ENCODE results near the gene SLFN12. TPM values are rescaled to one million over a fixed set of nuclear protein-coding genes. Genes with fewer than 3 reads are reported as not detected.

The SLFN12 gene
- total and polyA plus RNA-seq, 2 donors (not counting 1 experiment from before 2014, with no cell fraction given), result 26.1 to 34.0 TPM

DNA sequence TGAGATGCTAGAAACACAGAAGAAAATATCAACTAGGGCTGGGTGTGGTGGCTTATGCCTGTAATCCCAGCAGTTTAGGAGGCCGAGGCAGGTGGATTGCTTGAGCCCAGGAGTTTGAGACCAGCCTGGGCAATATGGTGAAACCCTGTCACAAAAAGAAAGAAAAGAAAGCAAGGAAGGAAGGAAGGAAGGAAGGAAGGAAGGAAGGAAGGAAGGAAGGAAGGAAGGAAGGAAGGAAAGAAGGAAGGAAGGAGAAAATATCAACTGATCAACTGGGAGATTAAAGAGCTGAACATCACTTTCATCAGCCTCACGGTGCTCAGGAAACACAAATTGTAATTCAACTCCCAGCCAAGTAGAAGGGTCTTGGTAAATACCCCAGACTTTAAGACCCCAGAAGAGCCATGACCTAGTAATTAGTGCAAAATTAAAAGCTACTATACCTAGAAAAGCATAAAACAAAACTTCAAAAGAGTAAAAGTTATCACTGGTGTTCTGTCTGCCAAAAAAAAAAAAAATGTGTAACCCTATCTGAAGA lies 44.1 kb upstream of the SLFN12 start:
- H2AFZ ChIP-seq (ENCODE audit: low read length), result no peak overlapping the region
- H3K4me2 ChIP-seq (ENCODE audit: extremely low read depth, insufficient read depth, low read length), result no peak overlapping the region
- H3K4me1 ChIP-seq (ENCODE audit: control insufficient read depth, extremely low read depth, insufficient read depth, low read length), result no peaks in the 10 kb centered on the region
- no peak overlapping the region for H3K27ac ChIP-seq (ENCODE audit: insufficient read depth, low read length)
- DNase-seq (ENCODE audit: low read depth in 2 of 2), result no peak
- H3K27me3 ChIP-seq (ENCODE audit: control insufficient read depth, insufficient read depth, low read length), result no peaks in the 10 kb centered on the region
- TF ChIP-seq EZH2 (IDR thresholded peaks at IDR 0.05; ENCODE audit: low read length, missing control alignments), result no peak
- TF ChIP-seq, protein P1, sequence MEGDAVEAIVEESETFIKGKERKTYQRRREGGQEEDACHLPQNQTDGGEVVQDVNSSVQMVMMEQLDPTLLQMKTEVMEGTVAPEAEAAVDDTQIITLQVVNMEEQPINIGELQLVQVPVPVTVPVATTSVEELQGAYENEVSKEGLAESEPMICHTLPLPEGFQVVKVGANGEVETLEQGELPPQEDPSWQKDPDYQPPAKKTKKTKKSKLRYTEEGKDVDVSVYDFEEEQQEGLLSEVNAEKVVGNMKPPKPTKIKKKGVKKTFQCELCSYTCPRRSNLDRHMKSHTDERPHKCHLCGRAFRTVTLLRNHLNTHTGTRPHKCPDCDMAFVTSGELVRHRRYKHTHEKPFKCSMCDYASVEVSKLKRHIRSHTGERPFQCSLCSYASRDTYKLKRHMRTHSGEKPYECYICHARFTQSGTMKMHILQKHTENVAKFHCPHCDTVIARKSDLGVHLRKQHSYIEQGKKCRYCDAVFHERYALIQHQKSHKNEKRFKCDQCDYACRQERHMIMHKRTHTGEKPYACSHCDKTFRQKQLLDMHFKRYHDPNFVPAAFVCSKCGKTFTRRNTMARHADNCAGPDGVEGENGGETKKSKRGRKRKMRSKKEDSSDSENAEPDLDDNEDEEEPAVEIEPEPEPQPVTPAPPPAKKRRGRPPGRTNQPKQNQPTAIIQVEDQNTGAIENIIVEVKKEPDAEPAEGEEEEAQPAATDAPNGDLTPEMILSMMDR (conservative IDR thresholded peaks at IDR 0.05 in 1 of 2, IDR thresholded peaks at IDR 0.05 in 1 of 2; ENCODE audit: low read depth in 1 of 2, low read length in 2 of 2), result no peak
- no peak overlapping the region for H3K4me3 ChIP-seq (replicated peaks in 1 of 4; ENCODE audit: control extremely low read depth in 1 of 4, insufficient read depth in 1 of 4, low read depth in 3 of 4, low read length in 4 of 4)
- H3K9ac ChIP-seq (ENCODE audit: insufficient read depth, low read length), result no peak overlapping the region
- no peaks in the 10 kb centered on the region for H3K79me2 ChIP-seq (ENCODE audit: control insufficient read depth, insufficient read depth, low read length)
- no peaks in the 10 kb centered on the region for H3K36me3 ChIP-seq (ENCODE audit: control insufficient read depth, insufficient read depth, low read length)
- H4K20me1 ChIP-seq (ENCODE audit: control insufficient read depth, extremely low read depth, insufficient read depth, low read length), result no peaks in the 10 kb centered on the region
- H3K9me3 ChIP-seq (ENCODE audit: control insufficient read depth, insufficient read depth, low read depth, low read length), result no peaks in the 10 kb centered on the region

DNA sequence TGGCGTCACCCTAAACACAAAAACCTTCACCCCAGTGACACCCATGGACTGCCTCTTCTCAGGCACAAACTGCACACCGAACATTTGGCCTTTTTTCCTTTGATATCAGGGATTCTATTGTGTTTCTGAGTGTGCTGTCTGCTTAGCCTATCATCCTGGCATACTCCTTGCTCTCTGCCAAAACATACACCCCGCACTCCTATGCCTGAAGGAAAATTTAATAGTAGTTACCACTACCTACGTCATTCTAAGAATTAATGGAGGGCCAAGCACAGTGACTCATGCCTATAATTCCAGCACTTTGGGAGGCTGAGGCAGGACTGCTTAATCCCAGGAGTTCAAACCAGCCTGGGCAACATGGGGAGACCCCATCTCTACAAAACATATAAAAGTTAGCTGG lies 36.2 kb upstream of the SLFN12 start:
- Histone ChIP-seq H3K9me3 (ENCODE audit: control insufficient read depth, insufficient read depth, low read depth, low read length) (no peaks in the 10 kb centered on the region), H3K9ac (ENCODE audit: insufficient read depth, low read length) (no peak overlapping the region), H3K4me3 (replicated peaks in 1 of 4; ENCODE audit: control extremely low read depth in 1 of 4, insufficient read depth in 1 of 4, low read depth in 3 of 4, low read length in 4 of 4) (no peak overlapping the region), H3K36me3 (ENCODE audit: control insufficient read depth, insufficient read depth, low read length) (no peaks in the 10 kb centered on the region), H3K4me2 (ENCODE audit: extremely low read depth, insufficient read depth, low read length) (no peak overlapping the region), H3K27me3 (ENCODE audit: control insufficient read depth, insufficient read depth, low read length) (peaks cover under 1% of the 10 kb centered on the region), H2AFZ (ENCODE audit: low read length) (no peak overlapping the region), H4K20me1 (ENCODE audit: control insufficient read depth, extremely low read depth, insufficient read depth, low read length) (no peaks in the 10 kb centered on the region), H3K4me1 (ENCODE audit: control insufficient read depth, extremely low read depth, insufficient read depth, low read length) (no peaks in the 10 kb centered on the region), H3K27ac (ENCODE audit: insufficient read depth, low read length) (no peak overlapping the region), H3K79me2 (ENCODE audit: control insufficient read depth, insufficient read depth, low read length) (no peaks in the 10 kb centered on the region)
- no peak for TF ChIP-seq EZH2 (IDR thresholded peaks at IDR 0.05; ENCODE audit: low read length, missing control alignments)
- TF ChIP-seq, protein P1 (conservative IDR thresholded peaks at IDR 0.05 in 1 of 2, IDR thresholded peaks at IDR 0.05 in 1 of 2; ENCODE audit: low read depth in 1 of 2, low read length in 2 of 2), result no peak
- no peak for DNase-seq (ENCODE audit: low read depth in 2 of 2)

DNA sequence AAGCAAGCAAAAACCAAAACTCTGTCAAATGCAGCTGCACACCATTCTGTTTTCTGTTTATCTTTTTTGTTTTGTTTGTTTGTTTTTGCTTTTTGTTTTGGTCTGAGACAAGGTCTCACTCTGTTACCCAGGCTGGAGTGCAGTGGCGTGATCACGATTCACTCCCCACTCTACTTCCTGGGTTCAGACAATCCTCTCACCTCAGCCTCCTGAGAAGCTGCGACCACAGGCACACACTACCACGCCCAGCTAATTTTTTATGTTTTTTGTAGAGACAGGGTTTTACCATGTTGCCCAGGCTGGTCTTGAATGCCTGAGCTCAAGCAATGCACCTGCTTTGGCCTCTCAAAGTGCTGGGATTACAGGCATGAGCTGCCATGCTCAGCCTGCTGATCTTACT lies 35.5 kb upstream of the SLFN12 start:
- TF ChIP-seq, protein P1 (conservative IDR thresholded peaks at IDR 0.05 in 1 of 2, IDR thresholded peaks at IDR 0.05 in 1 of 2; ENCODE audit: low read depth in 1 of 2, low read length in 2 of 2), result no peak
- TF ChIP-seq EZH2 (IDR thresholded peaks at IDR 0.05; ENCODE audit: low read length, missing control alignments), result no peak

More for the DNA sequence above, 35.5 kb upstream of the SLFN12 start:
- H3K4me3 ChIP-seq (replicated peaks in 1 of 4; ENCODE audit: control extremely low read depth in 1 of 4, insufficient read depth in 1 of 4, low read depth in 3 of 4, low read length in 4 of 4), result no peak overlapping the region
- no peaks in the 10 kb centered on the region for H3K9me3 ChIP-seq (ENCODE audit: control insufficient read depth, insufficient read depth, low read depth, low read length)
- H3K36me3 ChIP-seq (ENCODE audit: control insufficient read depth, insufficient read depth, low read length), result no peaks in the 10 kb centered on the region
- no peak overlapping the region for H3K27ac ChIP-seq (ENCODE audit: insufficient read depth, low read length)
- no peaks in the 10 kb centered on the region for H4K20me1 ChIP-seq (ENCODE audit: control insufficient read depth, extremely low read depth, insufficient read depth, low read length)
- H2AFZ ChIP-seq (ENCODE audit: low read length), result no peak overlapping the region
- H3K79me2 ChIP-seq (ENCODE audit: control insufficient read depth, insufficient read depth, low read length), result no peaks in the 10 kb centered on the region
- no peaks in the 10 kb centered on the region for H3K4me1 ChIP-seq (ENCODE audit: control insufficient read depth, extremely low read depth, insufficient read depth, low read length)
- no peak overlapping the region for H3K4me2 ChIP-seq (ENCODE audit: extremely low read depth, insufficient read depth, low read length)
- H3K9ac ChIP-seq (ENCODE audit: insufficient read depth, low read length), result no peak overlapping the region
- H3K27me3 ChIP-seq (ENCODE audit: control insufficient read depth, insufficient read depth, low read length), result peaks cover 4% of the 10 kb centered on the region
- no peak for DNase-seq (ENCODE audit: low read depth in 2 of 2)
